A673 (cell line): Measurements from ENCODE around the gene ARHGEF19. TPM values are rescaled to one million over a fixed set of nuclear protein-coding genes. Genes with fewer than 3 reads are reported as not detected.

Source experiments
- BruUV-seq: library from RNA; stranded (reverse); fragments of 400-500 nt; replicated peaks from 2 replicates; lab custom pipeline; 2021; lab: Mats Ljungman, UMichigan
- CTCF ChIA-PET: fragments of 300-600 bp; sonication (Branson Sonifier 250); formaldehyde crosslinking; loops from one replicate; lab custom pipeline; 2022; ENCODE audit warnings: antibody characterized with exemption; lab: Charles Lee
- POLR2A ChIA-PET: fragments of 300-600 bp; sonication (Branson Sonifier 250); formaldehyde crosslinking; loops from one replicate; lab custom pipeline; 2022; ENCODE audit warnings: antibody characterized with exemption; ENCODE audit not compliant: low non-redundant PET; lab: Charles Lee
- DNase-seq: peaks from one replicate; pipeline ENCODE4 v3.0.0-alpha.2; 2015; ENCODE audit warnings: low spot score
- H3K27ac ChIP-seq: fragments of 200-600 bp; sonication (generic); 2 replicates; pipeline ENCODE4 v1.5.1; 2016; ENCODE audit warnings: mixed run types, low read depth, mild to moderate bottlenecking, mixed read lengths, antibody characterized with exemption, low read length; ENCODE audit not compliant: poor library complexity, severe bottlenecking
- H3K27me3 ChIP-seq: fragments of 200-600 bp; sonication (generic); replicated peaks from 2 replicates; pipeline ENCODE4 v1.6.1; 2017; ENCODE audit warnings: mixed run types, low read depth, mild to moderate bottlenecking, mixed read lengths, antibody characterized with exemption, low read length; ENCODE audit not compliant: insufficient read depth, poor library complexity
- H3K36me3 ChIP-seq: fragments of 200-600 bp; sonication (generic); 2 replicates; pipeline ENCODE4 v1.6.1; 2016; ENCODE audit warnings: mixed run types, mild to moderate bottlenecking, mixed read lengths, antibody characterized with exemption, low read length; ENCODE audit not compliant: insufficient read depth, poor library complexity, severe bottlenecking
- H3K4me1 ChIP-seq: fragments of 200-600 bp; sonication (generic); 2 replicates; pipeline ENCODE4 v1.6.1; 2017; ENCODE audit warnings: mixed run types, mild to moderate bottlenecking, mixed read lengths, antibody characterized with exemption, low read length; ENCODE audit not compliant: insufficient read depth, poor library complexity, severe bottlenecking
- H3K4me3 ChIP-seq: fragments of 200-600 bp; sonication (generic); 2 replicates; pipeline ENCODE4 v1.5.1; 2016; ENCODE audit warnings: low read depth, mixed run types, mild to moderate bottlenecking, mixed read lengths, low read length; ENCODE audit not compliant: poor library complexity, severe bottlenecking
- H3K9me3 ChIP-seq: fragments of 200-600 bp; sonication (generic); 2 replicates; pipeline ENCODE4 v1.6.1; 2016; ENCODE audit warnings: mixed run types, low read depth, mild to moderate bottlenecking, mixed read lengths, antibody characterized with exemption, low read length; ENCODE audit not compliant: poor library complexity, severe bottlenecking
- CTCF ChIP-seq: fragments of 300-800, 200-600 bp; sonication (generic); conservative IDR thresholded peaks from 2 replicates; pipeline ENCODE4 v1.5.1; 2017; ENCODE audit warnings: low read depth, mild to moderate bottlenecking, antibody characterized with exemption, low read length, moderate library complexity, mixed read lengths
- EZH2 ChIP-seq: fragments of 200-600 bp; sonication (generic); IDR thresholded peaks from 2 replicates; pipeline ENCODE4 v1.6.1; 2017; ENCODE audit warnings: borderline replicate concordance, low read depth, mild to moderate bottlenecking, mixed read lengths, antibody characterized with exemption, low read length; ENCODE audit not compliant: poor library complexity, severe bottlenecking
- intact Hi-C: fragments of 100-400 bp; cut with micrococcal nuclease; formaldehyde crosslinking; loops from one replicate; pipeline ENCODE4 v1.10.0; 2022; ENCODE audit not compliant: unreplicated experiment
- total RNA-seq: library from RNA; stranded (reverse); gene quantifications from 2 replicates; pipeline ENCODE4 v1.2.3, GENCODE V29; 2021

Gene ARHGEF19
- total RNA-seq, 1 experiment from 2014 or later: 5.2 TPM

GRCh38 chr1:16232316-16232710 lies 19.9 kb upstream of the ARHGEF19 start:
- CTCF ChIA-PET: no interaction called here
- TF ChIP-seq CTCF (no peak), EZH2 (no peak)

GRCh38 chr1:16231331-16232315 lies 19.2 kb upstream of the ARHGEF19 start:
- no peak for TF ChIP-seq EZH2
- no peak for TF ChIP-seq CTCF
- ChIA-PET CTCF (interaction anchor here (0.7 kb wide), 1 partner anchor 90 kb away, joined by 9 read pairs; no protein-coding TSS in a partner anchor), POLR2A (no interaction called here)
- no peaks in the 10 kb centered on the region for H3K9me3 ChIP-seq
- no TSS peak for BruUV-seq
- intact Hi-C loops: no loop called here
- H3K36me3 ChIP-seq: no peaks in the 10 kb centered on the region
- no peaks in the 10 kb centered on the region for H3K27me3 ChIP-seq
- H3K4me3 ChIP-seq: no peak overlapping the region
- no peak overlapping the region for H3K27ac ChIP-seq
- no peak for DNase-seq
- H3K4me1 ChIP-seq: peaks cover 6% of the 10 kb centered on the region

More at GRCh38 chr1:16232316-16232710, 19.9 kb upstream of the ARHGEF19 start:
- H3K36me3 ChIP-seq: no peaks in the 10 kb centered on the region
- intact Hi-C loops: no loop called here
- POLR2A ChIA-PET: no interaction called here
- H3K4me1 ChIP-seq: peaks cover 8% of the 10 kb centered on the region
- no peak for DNase-seq
- H3K27me3 ChIP-seq: no peaks in the 10 kb centered on the region
- no peaks in the 10 kb centered on the region for H3K9me3 ChIP-seq
- H3K4me3 ChIP-seq: no peak overlapping the region
- H3K27ac ChIP-seq: no peak overlapping the region
- BruUV-seq: no TSS peak

- intact Hi-C loops: no loop called here
- DNase-seq: no peak
- no TSS peak for BruUV-seq
- ChIA-PET CTCF (interaction anchor here (0.7 kb wide), 1 partner anchor 89 kb away, joined by 9 read pairs; no protein-coding TSS in a partner anchor), POLR2A (no interaction called here)
- H3K4me1 ChIP-seq: no peaks in the 10 kb centered on the region
- no peaks in the 10 kb centered on the region for H3K36me3 ChIP-seq
- no peak overlapping the region for H3K4me3 ChIP-seq
- H3K9me3 ChIP-seq: no peaks in the 10 kb centered on the region
- H3K27ac ChIP-seq: no peak overlapping the region
- no peaks in the 10 kb centered on the region for H3K27me3 ChIP-seq
- no peak for TF ChIP-seq EZH2
These were observed 18.3 kb upstream of the ARHGEF19 start for GRCh38 chr1:16230744-16231143.
